Measurements from ENCODE around the gene INHBE. TPM values are rescaled to one million over a fixed set of nuclear protein-coding genes. Genes with fewer than 3 reads are reported as not detected.

The INHBE gene
- total and polyA plus RNA-seq, 2 of the 8 experiments (the other 6 are each of a cell fraction or from before 2014, with no cell fraction given), result 10.2 to 18.8 TPM

- H4K20me1 ChIP-seq (replicated peaks in 1 of 2; ENCODE audit: control insufficient read depth in 1 of 2, insufficient read depth in 2 of 2, low read length in 2 of 2), result no peaks in the 10 kb centered on the region
- no peak overlapping the region; the same call in 1 of the 2 replicates for H2BK15ac ChIP-seq (ENCODE audit: low read length)
- peaks cover 0 to 16% of the 10 kb centered on the region in 2 experiments; a peak in 1 of 4 replicates for H3K79me2 ChIP-seq (ENCODE audit: control insufficient read depth in 1 of 2, insufficient read depth in 2 of 2, low read length in 2 of 2)
- peak in 1 of 2 experiments; percentile 88 for DNase-seq (ENCODE audit: low read depth in 1 of 2, low spot score in 2 of 2)
- peak overlapping the region; percentile 82; the same call in 1 of the 2 replicates for H2BK5ac ChIP-seq (ENCODE audit: low read depth, low read length)
- no peak overlapping the region for H2AK5ac ChIP-seq (ENCODE audit: low read depth, low read length)
- H3K27ac ChIP-seq (ENCODE audit: low read depth, low read length), result peak overlapping the region; percentile 87
- H3K56ac ChIP-seq (replicated peaks; ENCODE audit: insufficient read length, low read depth, low read length), result peak overlapping the region; percentile 11
- H2BK12ac ChIP-seq (ENCODE audit: low read depth, low read length), result 0 out of 2 replicates have a peak overlapping the region, but pooled peaks have one; percentile 4
- ChIA-PET CTCF (ENCODE audit: partially characterized antibody) (interaction anchor here (0.5 to 18.5 kb wide), 9 partner anchors 8 to 530 kb away, joined by 3 to 478 read pairs (median 3); partner anchors contain the start of genes ARHGAP9, MARS1 and STAC3), POLR2A (ENCODE audit: partially characterized antibody) (interaction anchor here (1.0 to 6.4 kb wide), 9 partner anchors 8 to 238 kb away, joined by 3 to 51 read pairs (median 5); partner anchors contain the start of genes INHBC and SHMT2)
- no peak overlapping the region for H2BK120ac ChIP-seq (replicated peaks; ENCODE audit: low read depth, low read length)
- H3K36me3 ChIP-seq (ENCODE audit: control insufficient read depth in 2 of 4, insufficient read depth in 4 of 4, low read length in 3 of 4), result peaks cover 0 to 4% (median 0%) of the 10 kb centered on the region in 4 experiments; a peak in 4 of 8 replicates
- H3K27me3 ChIP-seq (replicated peaks in 1 of 4; ENCODE audit: control insufficient read depth in 3 of 4, extremely low read depth in 1 of 4, insufficient read depth in 3 of 4, low read length in 3 of 4), result no peaks in the 10 kb centered on the region
- WGBS, 2 experiments (ENCODE audit: extremely low coverage in 1 of 2, insufficient coverage in 1 of 2, insufficient read length in 1 of 2, insufficient replicate concordance in 2 of 2, low coverage in 1 of 2, low lambda C conversion rate in 2 of 2, missing lambda C conversion rate in 1 of 2), result 2% methylated on average over 17 of the region's 19 CpGs; no CpG with 5 or more reads in 1 of the 2 experiments
- H4K8ac ChIP-seq (ENCODE audit: extremely low read depth, insufficient read depth, low read length), result no peak overlapping the region
- H3K79me1 ChIP-seq (ENCODE audit: low read depth, low read length), result no peaks in the 10 kb centered on the region
- H3K9me3 ChIP-seq (ENCODE audit: insufficient read depth in 2 of 2, low read depth in 1 of 2, low read length in 1 of 2), result no peaks in the 10 kb centered on the region
- peak overlapping the region; percentile 62 for H4K5ac ChIP-seq (ENCODE audit: insufficient read length, low read depth, low read length)
- peak overlapping the region; percentile 84 to 95 for H3K4me2 ChIP-seq (ENCODE audit: insufficient read depth in 1 of 2, low read depth in 2 of 2, low read length in 2 of 2)
- peak overlapping the region; percentile 10 for H3K4ac ChIP-seq (replicated peaks; ENCODE audit: insufficient read length, low read depth, low read length)
- no peak overlapping the region for H3K14ac ChIP-seq (ENCODE audit: insufficient read length)
- peaks cover 0 to 16% (median 10%) of the 10 kb centered on the region in 4 experiments; a peak in 6 of 7 replicates for H3K4me1 ChIP-seq (replicated peaks in 1 of 4; ENCODE audit: control insufficient read depth in 3 of 4, insufficient read depth in 4 of 4, low read length in 3 of 4)
- H2BK20ac ChIP-seq (ENCODE audit: low read length), result no peak overlapping the region
- H3K23me2 ChIP-seq (ENCODE audit: low read depth, low read length), result peaks cover 6% of the 10 kb centered on the region; the same call in 1 of the 2 replicates
- H2AFZ ChIP-seq (ENCODE audit: low read length), result no peak overlapping the region
- H3K9ac ChIP-seq (replicated peaks in 1 of 4; ENCODE audit: extremely low read depth in 1 of 4, low read depth in 3 of 4, low read length in 3 of 4), result peak overlapping the region in 3 of 4 experiments; percentile 38 to 74 (median 72); a peak in 5 of 7 replicates
- no peak for FAIRE-seq
- H4K91ac ChIP-seq (replicated peaks; ENCODE audit: insufficient read length, low read length), result no peak overlapping the region
- H3K4me3 ChIP-seq (ENCODE audit: extremely low read depth in 1 of 4, insufficient read depth in 2 of 4, low read depth in 3 of 4, low read length in 4 of 4), result peak overlapping the region; percentile 67 to 91 (median 78)
- H3K18ac ChIP-seq (ENCODE audit: extremely low read depth, low read length), result peak overlapping the region; percentile 33; the same call in 1 of the 2 replicates
- H3K23ac ChIP-seq (ENCODE audit: insufficient read length), result no peak overlapping the region
- TF ChIP-seq BCL11A (IDR thresholded peaks at IDR 0.05; ENCODE audit: low read depth in 2 of 2, low read length in 2 of 2) (no peak), SP4 (IDR thresholded peaks at IDR 0.05; ENCODE audit: low read length) (peak; percentile 47; the same call in 1 of the 2 replicates), POLR2A (IDR thresholded peaks at IDR 0.05; ENCODE audit: control extremely low read depth in 1 of 2, low read depth in 2 of 2, low read length in 2 of 2) (peak in 1 of 2 experiments; percentile 66; a peak in 2 of 3 replicates), SP2 (IDR thresholded peaks at IDR 0.05; ENCODE audit: low read length) (no peak), POU5F1 (IDR thresholded peaks at IDR 0.05; ENCODE audit: low read depth, low read length) (no peak), RBBP5 (IDR thresholded peaks at IDR 0.05; ENCODE audit: borderline replicate concordance, low read depth, low read length) (peak; percentile 83; the same call in 1 of the 2 replicates), KDM1A (IDR thresholded peaks at IDR 0.05; ENCODE audit: borderline replicate concordance, low read length) (no peak), CTCF (IDR thresholded peaks at IDR 0.05; ENCODE audit: control extremely low read depth in 1 of 3, insufficient read depth in 1 of 3, low read depth in 1 of 3, low read length in 3 of 3) (peak in 1 of 3 experiments; percentile 37; a peak in 2 of 4 replicates), POLR2AphosphoS5 (IDR thresholded peaks at IDR 0.05; ENCODE audit: low read depth, low read length) (peak; percentile 59)
Measured at GRCh38 chr12:57460841-57461275, 5.8 kb downstream of the INHBE start.
